ENCODE data around the gene CEMP1. TPM values are rescaled to one million over a fixed set of nuclear protein-coding genes. Genes with fewer than 3 reads are reported as not detected.
A peak's percentile ranks its signal among the peaks of the same experiment; 100 is the strongest.

CEMP1 gene
- total RNA-seq, 1 experiment from 2014 or later, result 0.68 TPM

GRCh38 chr16:2489581-2489980 is 41.6 kb downstream of the CEMP1 start:
- POLR2A ChIA-PET, result no interaction called here
- CTCF ChIA-PET, result no interaction called here
- no TSS peak for BruUV-seq (replicated peaks)

DNA sequence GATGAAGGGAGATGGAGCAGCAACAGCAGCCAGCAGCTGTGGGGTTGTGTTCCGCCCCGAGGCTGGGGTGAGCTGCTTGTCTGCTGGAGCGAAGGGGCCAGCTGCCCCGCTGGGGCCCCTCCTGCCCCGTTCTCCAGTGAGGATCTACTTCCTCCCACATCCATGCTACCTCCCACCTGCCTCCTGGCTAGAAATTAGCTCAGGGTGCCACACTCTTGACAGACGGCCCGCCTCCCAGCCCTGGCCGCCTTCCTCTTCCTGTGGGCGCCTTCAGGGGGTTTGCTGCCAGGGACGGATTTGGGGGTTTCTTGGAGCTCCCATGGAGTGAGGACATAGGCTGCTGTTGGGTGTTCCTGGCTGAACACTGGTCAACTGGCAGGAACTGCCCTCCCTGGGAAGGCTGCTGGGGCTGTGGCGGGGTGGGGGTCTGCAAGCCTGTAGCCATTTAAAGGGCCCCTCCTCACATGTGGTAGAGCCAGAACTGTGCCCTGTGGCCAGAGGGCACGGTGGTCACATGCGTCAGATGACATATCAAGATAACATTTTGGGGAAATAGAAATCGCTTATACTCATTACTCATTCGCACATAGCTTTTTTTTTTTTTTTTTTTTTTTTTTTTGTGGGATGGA is 43.2 kb downstream of the CEMP1 start:
- H3K4me3 ChIP-seq (ENCODE audit: low read depth, low read length), result no peak overlapping the region
- ChIA-PET POLR2A (no interaction called here), CTCF (interaction anchor here (1.0 kb wide), 1 partner anchor 13 kb away, joined by 6 read pairs; no protein-coding TSS in a partner anchor)
- Mint-ChIP-seq H3K4me1 (ENCODE audit: low read depth, unreplicated experiment) (peaks cover 17% of the 10 kb centered on the region), H3K9me3 (ENCODE audit: unreplicated experiment) (no peaks in the 10 kb centered on the region), H3K36me3 (ENCODE audit: insufficient read depth, unreplicated experiment) (peaks cover 11% of the 10 kb centered on the region), H3K4me3 (ENCODE audit: unreplicated experiment) (no peak overlapping the region), H3K27me3 (ENCODE audit: insufficient read depth, unreplicated experiment) (no peaks in the 10 kb centered on the region), H3K27ac (ENCODE audit: unreplicated experiment) (no peak overlapping the region)
- H3K36me3 ChIP-seq (ENCODE audit: control insufficient read depth, insufficient read depth, low read length), result no peaks in the 10 kb centered on the region
- intact Hi-C loops (cut with micrococcal nuclease; ENCODE audit: unreplicated experiment), result no loop called here
- no peak for DNase-seq
- no peaks in the 10 kb centered on the region for H3K4me1 ChIP-seq
- no peaks in the 10 kb centered on the region for H3K9me3 ChIP-seq
- BruUV-seq (replicated peaks), result no TSS peak
- no peaks in the 10 kb centered on the region for H3K27me3 ChIP-seq (replicated peaks; ENCODE audit: control insufficient read depth, insufficient read depth, low read length)
- TF ChIP-seq CTCF (IDR thresholded peaks at IDR 0.05; ENCODE audit: insufficient read depth in 1 of 2, low read depth in 1 of 2, low read length in 1 of 2, severe bottlenecking in 1 of 2, unreplicated experiment in 1 of 2), result no peak

More at GRCh38 chr16:2489581-2489980, 41.6 kb downstream of the CEMP1 start:
- no peaks in the 10 kb centered on the region for H3K27me3 ChIP-seq (replicated peaks; ENCODE audit: control insufficient read depth, insufficient read depth, low read length)
- no peak overlapping the region for H3K4me3 ChIP-seq (ENCODE audit: low read depth, low read length)
- DNase-seq, result no peak
- H3K9me3 ChIP-seq, result no peaks in the 10 kb centered on the region
- peaks cover 7% of the 10 kb centered on the region for H3K4me1 Mint-ChIP-seq (ENCODE audit: low read depth, unreplicated experiment)
- no peak overlapping the region for H3K4me3 Mint-ChIP-seq (ENCODE audit: unreplicated experiment)
- H3K36me3 ChIP-seq (ENCODE audit: control insufficient read depth, insufficient read depth, low read length), result no peaks in the 10 kb centered on the region
- no peaks in the 10 kb centered on the region for H3K4me1 ChIP-seq
- no peak for TF ChIP-seq CTCF (IDR thresholded peaks at IDR 0.05; ENCODE audit: insufficient read depth in 1 of 2, low read depth in 1 of 2, low read length in 1 of 2, severe bottlenecking in 1 of 2, unreplicated experiment in 1 of 2)
- H3K27ac Mint-ChIP-seq (ENCODE audit: unreplicated experiment), result no peak overlapping the region
- H3K36me3 Mint-ChIP-seq (ENCODE audit: insufficient read depth, unreplicated experiment), result peaks cover 7% of the 10 kb centered on the region
- no peaks in the 10 kb centered on the region for H3K9me3 Mint-ChIP-seq (ENCODE audit: unreplicated experiment)
- intact Hi-C loops (cut with micrococcal nuclease; ENCODE audit: unreplicated experiment), result no loop called here
- H3K27me3 Mint-ChIP-seq (ENCODE audit: insufficient read depth, unreplicated experiment), result no peaks in the 10 kb centered on the region

DNA sequence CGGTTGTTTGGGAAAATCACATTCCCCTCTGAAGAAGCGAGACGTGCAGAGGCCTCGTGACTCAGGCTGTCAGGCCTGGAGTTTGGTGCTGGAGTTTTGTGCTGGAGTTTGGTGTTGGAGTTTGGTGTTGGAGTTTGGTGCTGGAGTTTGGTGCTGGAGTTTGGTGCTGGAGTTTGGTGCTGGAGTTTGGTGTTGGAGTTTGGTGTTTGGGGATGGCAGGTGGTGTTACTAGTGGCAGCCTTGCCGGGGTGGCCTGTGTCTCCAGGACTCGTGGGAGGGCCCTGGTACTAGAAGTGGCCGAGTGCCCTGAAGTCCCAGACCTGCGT is 43.7 kb downstream of the CEMP1 start:
- no peaks in the 10 kb centered on the region for H3K27me3 Mint-ChIP-seq (ENCODE audit: insufficient read depth, unreplicated experiment)
- H3K4me3 Mint-ChIP-seq (ENCODE audit: unreplicated experiment), result no peak overlapping the region
- TF ChIP-seq CTCF (IDR thresholded peaks at IDR 0.05; ENCODE audit: insufficient read depth in 1 of 2, low read depth in 1 of 2, low read length in 1 of 2, severe bottlenecking in 1 of 2, unreplicated experiment in 1 of 2), result no peak
- ChIA-PET CTCF (interaction anchor here (1.0 kb wide), 1 partner anchor 14 kb away, joined by 6 read pairs; no protein-coding TSS in a partner anchor), POLR2A (no interaction called here)
- intact Hi-C loops (cut with micrococcal nuclease; ENCODE audit: unreplicated experiment), result no loop called here
- Histone ChIP-seq H3K4me3 (ENCODE audit: low read depth, low read length) (no peak overlapping the region), H3K27me3 (replicated peaks; ENCODE audit: control insufficient read depth, insufficient read depth, low read length) (no peaks in the 10 kb centered on the region), H3K4me1 (no peaks in the 10 kb centered on the region), H3K9me3 (no peaks in the 10 kb centered on the region), H3K36me3 (ENCODE audit: control insufficient read depth, insufficient read depth, low read length) (no peaks in the 10 kb centered on the region)
- H3K27ac Mint-ChIP-seq (ENCODE audit: unreplicated experiment), result peak overlapping the region; percentile 77
- H3K4me1 Mint-ChIP-seq (ENCODE audit: low read depth, unreplicated experiment), result peaks cover 17% of the 10 kb centered on the region
- H3K9me3 Mint-ChIP-seq (ENCODE audit: unreplicated experiment), result no peaks in the 10 kb centered on the region
- H3K36me3 Mint-ChIP-seq (ENCODE audit: insufficient read depth, unreplicated experiment), result peaks cover 11% of the 10 kb centered on the region
- DNase-seq, result no peak
- no TSS peak for BruUV-seq (replicated peaks)
